Measurements from ENCODE around the gene CREB5. TPM values are rescaled to one million over a fixed set of nuclear protein-coding genes. Genes with fewer than 3 reads are reported as not detected.

CREB5 gene
- total RNA-seq, 1 experiment from 2014 or later, result 0.49 TPM

DNA sequence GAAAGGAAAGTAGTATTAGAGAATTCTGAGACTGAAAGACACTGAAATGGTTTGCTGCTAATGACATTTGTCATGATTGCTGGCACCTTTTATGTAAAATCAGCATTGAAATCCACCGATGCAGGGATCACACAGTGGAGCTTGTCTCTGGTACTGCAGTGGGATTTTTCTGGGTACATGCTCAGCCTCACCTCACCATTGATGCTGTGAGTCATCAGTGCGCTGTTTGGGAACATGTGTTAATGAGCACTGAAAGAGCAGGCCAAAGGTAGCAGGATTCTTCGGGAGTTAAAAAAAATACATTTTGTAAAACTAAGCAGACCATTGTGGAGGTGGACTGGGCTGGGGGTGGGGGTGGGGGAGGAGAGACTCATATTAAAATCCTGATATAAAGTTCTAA, 174.9 kb downstream of the CREB5 start:
- POLR2A ChIA-PET, result no interaction called here

DNA sequence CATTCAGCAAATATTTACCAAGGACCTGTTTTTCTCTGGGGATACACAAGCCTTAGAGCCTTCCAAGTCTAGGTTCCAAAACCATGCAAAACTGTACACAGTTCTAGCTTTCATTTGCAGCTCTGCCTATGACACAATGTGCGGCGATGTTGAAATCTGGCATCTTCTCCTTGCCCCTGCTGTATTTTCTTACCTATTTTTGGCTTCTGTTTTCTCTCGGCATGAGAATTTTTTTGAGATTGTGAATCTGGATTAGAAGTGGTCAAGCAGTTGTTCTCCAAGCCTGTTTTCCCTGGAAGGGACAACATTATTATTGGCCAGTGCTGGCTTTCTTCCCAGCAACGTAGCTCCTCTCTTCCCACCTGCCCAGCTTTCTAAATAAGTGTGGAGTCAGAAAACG, 176.3 kb downstream of the CREB5 start:
- no peaks in the 10 kb centered on the region for H3K36me3 ChIP-seq (ENCODE audit: control insufficient read depth in 1 of 2, insufficient read depth in 2 of 2, low read length in 2 of 2)
- ATAC-seq, result no peak
- H3K79me2 ChIP-seq (ENCODE audit: insufficient read depth, low read length), result no peaks in the 10 kb centered on the region
- no peak overlapping the region for H2AFZ ChIP-seq (ENCODE audit: low read depth, low read length, poor library complexity, severe bottlenecking)
- H3K9ac ChIP-seq (ENCODE audit: low read length), result no peak overlapping the region
- no peak overlapping the region for H3K4me2 ChIP-seq (ENCODE audit: low read length)
- peaks cover 11% of the 10 kb centered on the region; the same call in 1 of the 2 replicates for H3K27me3 ChIP-seq (ENCODE audit: insufficient read depth, low read length)
- no peaks in the 10 kb centered on the region for H3K9me2 ChIP-seq (ENCODE audit: insufficient read depth)
- ChIA-PET POLR2A (interaction anchor here (0.7 kb wide), 1 partner anchor 1380 kb away, joined by 3 read pairs; no protein-coding TSS in a partner anchor), RAD21 (ENCODE audit: low non-redundant PET in 1 of 2, low total read pairs in 2 of 2, uncharacterized antibody in 2 of 2, unreplicated experiment in 2 of 2) (no interaction called here), CTCF (no interaction called here)
- TF ChIP-seq, protein P1, sequence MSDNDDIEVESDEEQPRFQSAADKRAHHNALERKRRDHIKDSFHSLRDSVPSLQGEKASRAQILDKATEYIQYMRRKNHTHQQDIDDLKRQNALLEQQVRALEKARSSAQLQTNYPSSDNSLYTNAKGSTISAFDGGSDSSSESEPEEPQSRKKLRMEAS (IDR thresholded peaks at IDR 0.05), result no peak
- no peak for TF ChIP-seq JUND (IDR thresholded peaks at IDR 0.05)
- no peak for TF ChIP-seq EZH2phosphoT487 (IDR thresholded peaks at IDR 0.05; ENCODE audit: borderline replicate concordance)
- TF ChIP-seq SIN3A (IDR thresholded peaks at IDR 0.05; ENCODE audit: low read depth), result no peak
- no peak overlapping the region for H3K27ac ChIP-seq (ENCODE audit: low read depth, low read length)
- 0 out of 4 replicates have a peak, but pooled peaks cover 2 to 4% of the 10 kb centered on the region in 2 experiments for H3K4me1 ChIP-seq (ENCODE audit: control insufficient read depth in 1 of 2, insufficient read depth in 2 of 2, low read length in 2 of 2)
- BruUV-seq (replicated peaks), result no TSS peak
- H3K4me3 ChIP-seq (replicated peaks in 1 of 2; ENCODE audit: low read depth in 1 of 2, low read length in 2 of 2), result no peak overlapping the region
- H4K20me1 ChIP-seq (ENCODE audit: insufficient read depth), result no peaks in the 10 kb centered on the region
- no peak for DNase-seq (ENCODE audit: low read depth, low spot score)
- intact Hi-C loops (cut with micrococcal nuclease), result no loop called here
- H3K9me3 ChIP-seq (ENCODE audit: control insufficient read depth in 1 of 2, insufficient read depth in 1 of 2, low read depth in 1 of 2, low read length in 2 of 2), result no peaks in the 10 kb centered on the region

More for the DNA sequence above, 174.9 kb downstream of the CREB5 start:
- no peak overlapping the region for H3K27ac ChIP-seq (ENCODE audit: low read depth, low read length)
- H3K4me2 ChIP-seq (ENCODE audit: low read length), result no peak overlapping the region
- no peak overlapping the region for H3K4me3 ChIP-seq (replicated peaks in 1 of 2; ENCODE audit: low read depth in 1 of 2, low read length in 2 of 2)
- no peak overlapping the region for H2AFZ ChIP-seq (ENCODE audit: low read depth, low read length, poor library complexity, severe bottlenecking)
- peaks cover 21% of the 10 kb centered on the region; the same call in 1 of the 2 replicates for H3K27me3 ChIP-seq (ENCODE audit: insufficient read depth, low read length)
- no peaks in the 10 kb centered on the region for H4K20me1 ChIP-seq (ENCODE audit: insufficient read depth)
- intact Hi-C loops (cut with micrococcal nuclease), result no loop called here
- ChIA-PET CTCF (no interaction called here), RAD21 (ENCODE audit: low non-redundant PET in 1 of 2, low total read pairs in 2 of 2, uncharacterized antibody in 2 of 2, unreplicated experiment in 2 of 2) (no interaction called here)
- ATAC-seq (no peak), DNase-seq (ENCODE audit: low read depth, low spot score) (no peak)
- H3K9ac ChIP-seq (ENCODE audit: low read length), result no peak overlapping the region
- no peaks in the 10 kb centered on the region for H3K9me2 ChIP-seq (ENCODE audit: insufficient read depth)
- no peaks in the 10 kb centered on the region for H3K36me3 ChIP-seq (ENCODE audit: control insufficient read depth in 1 of 2, insufficient read depth in 2 of 2, low read length in 2 of 2)
- no peaks in the 10 kb centered on the region for H3K79me2 ChIP-seq (ENCODE audit: insufficient read depth, low read length)
- no peaks in the 10 kb centered on the region for H3K9me3 ChIP-seq (ENCODE audit: control insufficient read depth in 1 of 2, insufficient read depth in 1 of 2, low read depth in 1 of 2, low read length in 2 of 2)
- H3K4me1 ChIP-seq (ENCODE audit: control insufficient read depth in 1 of 2, insufficient read depth in 2 of 2, low read length in 2 of 2), result 0 out of 4 replicates have a peak, but pooled peaks cover 2 to 4% of the 10 kb centered on the region in 2 experiments
- TF ChIP-seq EZH2 (IDR thresholded peaks at IDR 0.05), result no peak
- TF ChIP-seq EZH2phosphoT487 (IDR thresholded peaks at IDR 0.05; ENCODE audit: borderline replicate concordance), result no peak
- TF ChIP-seq, protein P2, sequence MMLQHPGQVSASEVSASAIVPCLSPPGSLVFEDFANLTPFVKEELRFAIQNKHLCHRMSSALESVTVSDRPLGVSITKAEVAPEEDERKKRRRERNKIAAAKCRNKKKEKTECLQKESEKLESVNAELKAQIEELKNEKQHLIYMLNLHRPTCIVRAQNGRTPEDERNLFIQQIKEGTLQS (IDR thresholded peaks at IDR 0.05), result no peak
- BruUV-seq (replicated peaks), result no TSS peak
